ENCODE measurements around the gene CTIF.
"Not testable (repeated sequence)": the region's sequence is repeated elsewhere in the genome, so short reads cannot be mapped to it uniquely, and the experiment has no call there.

The CTIF gene

GRCh38 chr18:48861181-48861708 is 322.4 kb downstream of the CTIF start:
- DNase-seq = no peak

- no peak for DNase-seq
Observed at GRCh38 chr18:48862132-48862531, 323.3 kb downstream of the CTIF start.

GRCh38 chr18:48862678-48863270 is 323.9 kb downstream of the CTIF start:
- DNase-seq = no peak

GRCh38 chr18:48863432-48864065 is 324.7 kb downstream of the CTIF start:
- no peak for DNase-seq

GRCh38 chr18:48864876-48865275 is 326.0 kb downstream of the CTIF start:
- no peak for DNase-seq

- DNase-seq = peak; percentile 88
Observed at GRCh38 chr18:48866028-48866733, 327.4 kb downstream of the CTIF start.

- DNase-seq = no peak
Observed at GRCh38 chr18:48866856-48867255, 328.0 kb downstream of the CTIF start.

- DNase-seq = no peak
Observed at GRCh38 chr18:48867978-48868377, 329.1 kb downstream of the CTIF start.

- no peak for DNase-seq
Observed at GRCh38 chr18:48868468-48869466, 329.9 kb downstream of the CTIF start.

- DNase-seq = no peak
Observed at GRCh38 chr18:48869591-48869990, 330.8 kb downstream of the CTIF start.

- not testable (repeated sequence) for DNase-seq
Observed at GRCh38 chr18:48870926-48871325, 332.1 kb downstream of the CTIF start.

- DNase-seq = no peak
Observed at GRCh38 chr18:48871391-48872166, 332.7 kb downstream of the CTIF start.

GRCh38 chr18:48872234-48873145 is 333.7 kb downstream of the CTIF start:
- no peak for DNase-seq

GRCh38 chr18:48874233-48874632 is 335.4 kb downstream of the CTIF start:
- no peak for DNase-seq

GRCh38 chr18:48874701-48875162 is 335.9 kb downstream of the CTIF start:
- no peak for DNase-seq

GRCh38 chr18:48875314-48875941 is 336.6 kb downstream of the CTIF start:
- DNase-seq = no peak

- no peak for DNase-seq
Observed at GRCh38 chr18:48875942-48876511, 337.2 kb downstream of the CTIF start.

- DNase-seq = no peak
Observed at GRCh38 chr18:48876590-48876989, 337.8 kb downstream of the CTIF start.

- DNase-seq = no peak
Observed at GRCh38 chr18:48877941-48878340, 339.1 kb downstream of the CTIF start.

GRCh38 chr18:48878471-48878870 is 339.6 kb downstream of the CTIF start:
- DNase-seq = no peak
